Mammary epithelial cell (primary cell): ENCODE results near the gene SUGP1.

Experiments
- CTCF ChIP-seq, 2 donors: IDR thresholded peaks in 1 of 2; conservative IDR thresholded peaks in 1 of 2; 2 replicates each; pipeline ENCODE4 v1.5.1; 2011 to 2012; ENCODE audit warnings: inconsistent platforms in 2 of 2, low read length in 2 of 2, mild to moderate bottlenecking in 2 of 2, control low read depth in 1 of 2, low read depth in 1 of 2; ENCODE audit not compliant: insufficient read depth in 1 of 2; ENCODE audit errors: extremely low read depth in 1 of 2
- EZH2 ChIP-seq: IDR thresholded peaks from 2 replicates; pipeline ENCODE4 v1.6.1; 2012; ENCODE audit warnings: low read length, inconsistent platforms, borderline replicate concordance

GRCh38 chr19:19362075-19362474 lies 41.8 kb upstream of the SUGP1 start:
- no peak for TF ChIP-seq CTCF (conservative IDR thresholded peaks at IDR 0.05 in 1 of 2, IDR thresholded peaks at IDR 0.05 in 1 of 2; ENCODE audit: extremely low read depth in 1 of 2, insufficient read depth in 1 of 2, low read depth in 1 of 2, low read length in 2 of 2)
- no peak for TF ChIP-seq EZH2
